CD4-positive, alpha-beta T cell (primary cell): Measurements from ENCODE around the gene RAPGEF4. TPM values are rescaled to one million over a fixed set of nuclear protein-coding genes. Genes with fewer than 3 reads are reported as not detected.

ENCODE experiments used
- ATAC-seq: fragments of 200-7000 bp; cut with Tn5 transposase; one replicate; pipeline ENCODE4 v1.10.0; 2022; ENCODE audit warnings: mild to moderate bottlenecking; ENCODE audit not compliant: poor library complexity
- CTCF ChIA-PET: fragments of 350-600 bp; sonication (Branson Sonifier 250); formaldehyde crosslinking; loops from one replicate; lab custom pipeline; 2021; ENCODE audit warnings: antibody characterized with exemption, inconsistent platforms; lab: Charles Lee
- POLR2A ChIA-PET: fragments of 350-600 bp; sonication (Branson Sonifier 250); formaldehyde crosslinking; loops from one replicate; lab custom pipeline; 2021; ENCODE audit warnings: antibody characterized with exemption, inconsistent platforms; lab: Charles Lee
- DNase-seq, 14 experiments: peaks; one replicate each; pipeline ENCODE4 v3.0.0-alpha.2; 2013 to 2020; ENCODE audit warnings: mixed read lengths in 2 of 14
- H3K27ac ChIP-seq, 2 donors: one replicate each; pipeline versions ENCODE4 v1.5.1 to v1.7.0; 2013; ENCODE audit warnings: low read length in 2 of 2, low read depth in 1 of 2, mild to moderate bottlenecking in 1 of 2
- H3K27me3 ChIP-seq, 2 experiments: 1 replicate in 1 of 2; 2 replicates in 1 of 2; pipeline versions ENCODE4 v1.6.1 to v1.7.0; 2013; ENCODE audit warnings: low read length in 2 of 2, control low read depth in 1 of 2, mild to moderate bottlenecking in 1 of 2, moderate library complexity in 1 of 2; ENCODE audit not compliant: insufficient read depth in 2 of 2, control insufficient read depth in 1 of 2
- H3K36me3 ChIP-seq: one replicate; pipeline ENCODE4 v1.6.1; 2013; ENCODE audit warnings: low read length, control low read depth; ENCODE audit not compliant: insufficient read depth
- H3K4me1 ChIP-seq: one replicate; pipeline ENCODE4 v1.6.1; 2013; ENCODE audit warnings: low read length, control low read depth; ENCODE audit not compliant: insufficient read depth
- H3K4me3 ChIP-seq: one replicate; pipeline ENCODE4 v1.5.1; 2013; ENCODE audit warnings: mild to moderate bottlenecking, low read length, moderate library complexity
- H3K9me3 ChIP-seq, 2 experiments: 1 replicate in 1 of 2; 2 replicates in 1 of 2; pipeline versions ENCODE4 v1.6.1 to v1.7.0; 2013; ENCODE audit warnings: low read length in 2 of 2, mild to moderate bottlenecking in 2 of 2, control low read depth in 1 of 2, moderate library complexity in 1 of 2; ENCODE audit not compliant: control insufficient read depth in 1 of 2, insufficient read depth in 1 of 2
- H3K27ac Mint-ChIP-seq: one replicate; pipeline ENCODE4 v1.8.0; 2020; ENCODE audit warnings: mixed read lengths
- H3K27me3 Mint-ChIP-seq: one replicate; pipeline ENCODE4 v1.8.0; 2021; ENCODE audit warnings: mixed read lengths
- H3K36me3 Mint-ChIP-seq: one replicate; pipeline ENCODE4 v1.8.0; 2021; ENCODE audit warnings: low read depth, mixed read lengths
- H3K4me1 Mint-ChIP-seq: one replicate; pipeline ENCODE4 v1.8.0; 2021; ENCODE audit warnings: low read depth, mixed read lengths
- H3K4me3 Mint-ChIP-seq: one replicate; pipeline ENCODE4 v1.8.0; 2020; ENCODE audit warnings: mild to moderate bottlenecking, mixed read lengths
- H3K9me3 Mint-ChIP-seq: one replicate; pipeline ENCODE4 v1.8.0; 2020; ENCODE audit warnings: mixed read lengths
- CTCF ChIP-seq: fragments of 200-600 bp; IDR thresholded peaks from one replicate; pipeline ENCODE4 v1.8.0; 2022; ENCODE audit warnings: antibody characterized with exemption, mild to moderate bottlenecking
- intact Hi-C, 2 experiments: fragments of 100-400 bp; cut with DNase I in 1 of 2; cut with micrococcal nuclease in 1 of 2; formaldehyde crosslinking; loops; one replicate each; pipeline versions ENCODE4 v1.15.1 to v1.9.0; 2023 to 2025; cut with DNase I, micrococcal nuclease
- total RNA-seq, 174 experiments: library from RNA in 2 of 174; stranded (reverse) in 2 of 174; gene quantifications; one replicate each; pipeline ENCODE4 v1.2.3 and lab custom pipeline; 2021 to 2026

Gene RAPGEF4
- total RNA-seq, 2 experiments from 2014 or later, result 0.69 to 0.73 TPM

DNA sequence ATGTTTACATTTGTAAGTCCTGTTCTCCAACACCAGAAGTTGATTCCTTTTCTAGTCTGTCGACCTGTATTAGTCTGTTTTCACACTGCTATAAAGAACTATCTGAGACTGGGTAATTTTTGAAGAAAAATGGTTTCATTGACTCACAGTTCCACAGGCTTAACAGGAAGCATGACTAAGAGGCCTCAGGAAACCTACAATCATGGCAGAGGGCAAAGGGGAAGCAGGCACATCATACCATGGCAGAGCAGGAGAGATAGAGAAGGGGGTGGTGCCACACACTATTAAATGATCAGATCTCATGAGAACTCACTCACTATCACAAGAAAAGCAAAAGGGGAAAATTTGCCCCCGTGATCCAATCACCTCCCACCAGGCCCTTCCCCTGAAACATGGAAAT lies 227.2 kb downstream of the RAPGEF4 start:
- Mint-ChIP-seq H3K36me3 (no peaks in the 10 kb centered on the region), H3K27me3 (no peaks in the 10 kb centered on the region), H3K4me1 (no peaks in the 10 kb centered on the region), H3K9me3 (no peaks in the 10 kb centered on the region), H3K27ac (no peak overlapping the region), H3K4me3 (no peak overlapping the region)
- ChIA-PET CTCF (no interaction called here), POLR2A (no interaction called here)
- Histone ChIP-seq H3K9me3 (no peaks in the 10 kb centered on the region), H3K27me3 (no peaks in the 10 kb centered on the region), H3K4me3 (no peak overlapping the region), H3K36me3 (no peaks in the 10 kb centered on the region), H3K27ac (no peak overlapping the region), H3K4me1 (no peaks in the 10 kb centered on the region)
- ATAC-seq (peak; percentile 37), DNase-seq (peak in 2 of 14 experiments; percentile 47 to 66)
- no peak for TF ChIP-seq CTCF
- intact Hi-C loops, result no loop called here

GRCh38 chr2:172964511-172965139 lies 229.0 kb downstream of the RAPGEF4 start:
- peaks cover 2% of the 10 kb centered on the region for H3K4me1 Mint-ChIP-seq
- H3K36me3 ChIP-seq, result no peaks in the 10 kb centered on the region
- no peaks in the 10 kb centered on the region for H3K27me3 ChIP-seq
- no peak for ATAC-seq
- no peak for DNase-seq
- ChIA-PET POLR2A (no interaction called here), CTCF (interaction anchor here (0.7 to 1.8 kb wide), 2 partner anchors 33 to 39 kb away, joined by 5 to 6 read pairs; no protein-coding TSS in a partner anchor)
- H3K27ac ChIP-seq, result no peak overlapping the region
- H3K4me3 Mint-ChIP-seq, result no peak overlapping the region
- H3K9me3 Mint-ChIP-seq, result no peaks in the 10 kb centered on the region
- H3K4me3 ChIP-seq, result no peak overlapping the region
- H3K9me3 ChIP-seq, result no peaks in the 10 kb centered on the region
- no peaks in the 10 kb centered on the region for H3K36me3 Mint-ChIP-seq
- intact Hi-C loops, result no loop called here
- H3K4me1 ChIP-seq, result no peaks in the 10 kb centered on the region
- no peak for TF ChIP-seq CTCF
- H3K27ac Mint-ChIP-seq, result no peak overlapping the region
- no peaks in the 10 kb centered on the region for H3K27me3 Mint-ChIP-seq

- POLR2A ChIA-PET, result no interaction called here
Observed at GRCh38 chr2:172965433-172966212, 230.0 kb downstream of the RAPGEF4 start.

More at GRCh38 chr2:172965433-172966212, 230.0 kb downstream of the RAPGEF4 start:
- TF ChIP-seq CTCF, result no peak
- H3K4me1 Mint-ChIP-seq, result peaks cover 12% of the 10 kb centered on the region
- H3K4me3 Mint-ChIP-seq, result no peak overlapping the region
- no peak overlapping the region for H3K27ac Mint-ChIP-seq
- ATAC-seq (no peak), DNase-seq (no peak)
- Histone ChIP-seq H3K4me3 (no peak overlapping the region), H3K36me3 (no peaks in the 10 kb centered on the region), H3K9me3 (no peaks in the 10 kb centered on the region), H3K27ac (no peak overlapping the region), H3K4me1 (no peaks in the 10 kb centered on the region), H3K27me3 (no peaks in the 10 kb centered on the region)
- no peaks in the 10 kb centered on the region for H3K9me3 Mint-ChIP-seq
- intact Hi-C loops, result no loop called here
- no peaks in the 10 kb centered on the region for H3K36me3 Mint-ChIP-seq
- H3K27me3 Mint-ChIP-seq, result no peaks in the 10 kb centered on the region
- CTCF ChIA-PET, result no interaction called here
